Measurements from ENCODE around the gene RENBP.

The RENBP gene

DNA sequence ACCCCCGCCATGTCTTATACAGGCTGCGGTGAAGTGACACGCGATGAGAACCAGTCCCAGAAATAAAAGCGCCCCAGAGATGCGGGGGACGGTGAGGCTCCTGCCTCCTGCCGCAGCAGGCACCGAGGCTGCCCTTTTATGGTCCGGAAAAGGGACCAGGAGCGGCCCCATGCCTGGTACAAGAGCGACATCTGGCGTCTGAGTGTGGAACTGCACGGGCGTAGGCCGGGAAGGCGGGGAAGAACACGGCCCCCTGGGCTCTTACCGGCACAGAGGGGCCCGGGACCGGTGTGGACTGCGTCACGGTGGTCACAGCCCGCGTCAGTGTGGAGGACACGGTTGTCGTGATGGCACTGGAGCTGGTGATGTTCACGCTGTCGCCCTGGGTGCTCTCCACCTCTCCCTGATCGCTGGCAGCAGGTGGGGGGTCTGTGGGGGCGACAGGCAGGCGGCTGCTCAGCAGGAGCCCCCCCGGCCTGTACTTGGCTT is 8.9 kb upstream of the RENBP start:
- peak; percentile 80 to 83 for DNase-seq

DNA sequence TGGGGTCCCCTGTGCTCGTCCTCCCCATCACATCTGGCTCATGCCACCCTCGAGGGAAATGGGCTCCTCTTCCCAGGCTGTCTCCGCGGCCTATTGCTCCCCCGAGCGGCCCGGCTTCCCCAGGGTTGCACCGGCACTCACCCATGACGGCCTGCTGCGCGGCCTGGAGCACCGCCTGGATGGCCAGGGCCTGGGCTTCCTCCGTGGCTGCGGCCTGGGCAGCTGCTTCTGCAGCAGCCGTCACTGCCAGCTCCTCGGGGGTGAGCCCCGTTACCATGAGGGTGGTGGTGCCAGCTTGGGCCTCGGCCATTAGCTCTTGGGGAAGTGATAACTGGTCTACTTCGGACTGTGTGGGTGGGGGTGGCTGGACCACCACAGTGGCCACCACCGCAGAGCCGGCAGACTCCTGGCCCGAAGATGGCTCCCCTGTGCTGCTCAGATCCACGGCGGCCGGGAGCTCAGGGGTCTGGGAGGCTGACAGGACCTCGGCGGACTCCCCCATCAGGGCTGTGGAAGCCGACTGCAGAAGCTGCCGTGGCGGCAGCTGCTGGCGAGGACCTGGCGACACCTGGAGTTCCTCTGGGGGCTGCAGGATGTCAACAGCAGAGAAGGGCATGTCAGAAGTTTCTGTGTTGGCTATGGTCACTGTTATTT is 8.1 kb upstream of the RENBP start:
- no peak for DNase-seq

DNA sequence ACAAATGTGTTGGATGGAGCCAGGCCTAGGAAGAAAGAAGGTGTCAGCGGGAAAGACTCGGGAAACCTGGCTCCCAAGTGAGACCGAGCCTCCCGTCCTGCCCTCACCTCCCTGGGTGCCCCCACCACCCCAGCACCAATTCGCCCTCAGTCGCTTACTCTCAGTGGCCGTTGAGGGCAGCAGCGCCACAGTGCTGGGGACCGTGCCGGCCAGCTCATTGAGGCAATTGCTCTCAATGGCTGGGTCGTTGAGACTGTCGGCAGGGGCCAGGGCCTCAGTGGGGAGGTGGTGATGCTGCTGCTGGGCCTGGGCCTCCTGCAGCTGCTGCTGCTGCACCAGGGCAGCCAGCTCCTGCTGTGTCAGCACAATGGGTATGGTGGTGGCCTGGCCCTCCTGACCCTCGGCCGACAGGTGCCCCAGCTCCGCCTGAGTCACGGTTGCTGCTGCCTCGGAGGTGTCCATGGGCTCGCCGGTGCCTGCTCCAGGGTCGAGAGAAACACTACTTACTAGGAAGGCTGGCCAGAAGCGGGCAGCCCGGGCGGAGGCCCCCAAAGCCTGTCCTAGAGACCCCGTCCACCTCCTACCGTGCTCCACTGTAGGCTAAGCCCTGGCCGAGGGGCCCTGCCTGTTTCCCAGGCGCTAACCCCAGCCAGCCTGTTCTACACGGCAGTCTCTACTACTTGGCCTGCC is 7.4 kb upstream of the RENBP start:
- no peak for DNase-seq

DNA sequence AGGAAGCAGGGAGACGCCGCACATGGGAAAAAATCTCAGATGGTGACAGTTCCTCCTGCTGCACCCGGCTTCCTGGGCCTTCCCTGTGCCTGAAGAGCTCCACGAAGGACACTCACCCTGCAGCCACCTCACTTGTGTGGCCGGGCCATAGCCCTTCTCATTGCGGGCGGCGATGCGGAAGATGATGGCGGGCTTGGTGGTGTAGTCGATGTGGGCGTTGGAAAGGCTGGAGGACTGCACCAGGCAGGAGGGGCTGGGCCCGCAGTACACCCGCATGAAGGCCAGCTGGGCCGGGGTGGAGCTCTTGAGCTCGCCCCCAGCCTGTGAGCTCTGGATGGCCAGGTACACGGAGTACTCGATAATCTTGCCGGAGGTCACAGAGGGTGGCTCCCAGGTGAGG is 5.7 kb upstream of the RENBP start:
- DNase-seq = no peak

DNA sequence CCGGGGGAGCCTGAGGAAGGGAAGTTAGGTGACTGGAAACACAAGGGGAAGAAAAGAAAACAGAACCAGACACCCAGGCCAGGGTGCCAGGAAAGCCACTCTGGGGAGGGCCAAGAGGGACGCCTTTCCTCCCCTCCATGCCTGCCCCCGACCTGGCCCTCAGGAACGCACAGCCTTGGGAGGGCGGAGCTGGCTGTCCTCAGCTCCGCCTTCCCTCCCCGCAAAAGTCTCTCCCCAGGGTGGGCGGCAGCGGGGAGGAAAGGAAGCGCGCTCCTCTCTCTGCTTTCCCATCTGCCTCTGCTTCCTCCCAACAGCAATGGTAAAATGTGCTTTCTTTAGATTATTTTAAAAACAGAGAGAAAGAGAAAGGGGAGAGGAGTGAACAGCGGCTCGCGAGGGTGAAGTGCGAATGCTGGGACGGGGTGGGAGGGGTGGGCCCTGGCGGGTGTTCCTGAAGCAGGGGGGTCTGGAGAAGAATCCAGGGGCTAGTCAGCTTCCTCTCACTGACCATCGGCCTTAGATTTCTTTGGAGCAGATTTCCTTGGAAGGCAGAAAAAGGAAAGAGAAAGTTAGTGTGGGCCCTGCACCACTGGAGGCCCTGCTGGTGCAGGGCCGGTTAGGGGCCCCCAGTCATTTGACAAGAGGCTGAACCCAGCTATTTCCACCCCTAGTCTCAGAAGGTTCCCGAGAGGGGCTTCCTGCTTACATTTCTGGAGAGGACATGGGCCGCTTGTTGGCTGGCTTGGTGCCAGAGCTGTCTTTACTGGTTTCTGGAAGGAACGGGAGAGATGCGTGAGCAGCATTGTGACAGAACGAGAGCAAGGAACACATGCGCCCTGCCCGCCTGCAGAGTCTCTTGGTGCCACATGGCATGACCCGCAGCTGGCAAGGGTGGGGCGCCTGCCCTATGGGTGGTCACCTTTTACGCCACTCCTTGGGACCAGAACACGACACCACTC is 4.7 kb upstream of the RENBP start:
- DNase-seq = no peak

DNA sequence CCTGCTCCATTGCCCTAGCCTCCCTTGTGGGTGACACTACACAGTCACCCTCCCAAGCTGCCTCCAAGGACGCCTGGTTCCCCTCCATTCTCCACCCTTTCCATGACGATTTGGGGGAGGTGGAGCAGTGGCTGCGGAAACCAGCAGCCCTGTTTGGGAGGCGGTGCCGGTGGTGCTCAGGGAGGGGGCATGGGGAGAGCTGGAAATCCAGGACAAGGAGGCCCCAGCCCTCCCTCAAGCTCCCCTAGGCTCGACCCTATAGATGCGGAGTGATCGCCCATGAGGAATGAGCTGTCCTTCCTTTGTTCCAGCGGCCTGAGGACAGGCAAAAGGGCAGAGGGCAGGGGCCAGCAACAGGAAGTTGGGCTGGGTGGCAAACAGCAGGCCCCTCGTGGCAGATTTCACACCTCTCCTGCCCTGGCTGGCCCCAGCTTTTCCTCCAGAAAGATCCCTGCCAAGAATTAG is 3.6 kb upstream of the RENBP start:
- DNase-seq = no peak

DNA sequence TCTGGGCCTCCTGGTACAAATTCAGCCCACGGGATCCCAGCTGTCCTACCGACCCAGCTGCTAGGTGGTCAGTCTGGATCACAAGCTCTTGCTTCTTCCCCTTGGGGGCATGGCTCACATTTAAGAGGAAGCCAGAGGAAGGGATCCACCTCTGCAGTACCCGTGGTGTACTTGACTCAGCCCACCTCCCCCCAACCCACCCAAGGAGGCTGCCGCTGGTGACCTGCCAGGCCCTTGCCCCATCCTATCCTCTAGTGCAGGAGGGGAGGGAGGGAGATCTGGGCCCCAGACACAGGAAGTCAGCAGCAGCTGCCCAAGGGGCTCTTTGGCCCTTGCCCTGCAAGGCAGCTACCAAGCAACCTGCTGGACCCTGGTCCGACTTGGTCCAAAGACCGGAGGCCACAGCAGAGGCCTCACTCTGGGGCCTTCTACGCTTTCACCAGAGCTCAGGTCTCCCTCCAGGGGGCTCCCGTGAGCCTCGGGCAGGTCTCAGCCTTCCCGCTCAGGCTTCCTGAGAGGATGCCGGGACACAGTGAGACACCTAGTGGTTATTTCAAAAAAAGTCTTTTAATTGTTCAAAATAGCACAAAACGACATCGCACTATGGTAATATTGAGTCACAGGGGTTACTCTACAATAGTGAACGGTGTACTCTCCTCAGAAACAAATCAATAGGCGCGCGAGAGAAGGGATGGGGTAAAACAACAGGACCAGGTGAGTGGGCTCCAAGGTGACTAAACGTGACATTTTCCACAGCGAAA is 2.7 kb upstream of the RENBP start:
- peak; percentile 76 to 83 for DNase-seq

DNA sequence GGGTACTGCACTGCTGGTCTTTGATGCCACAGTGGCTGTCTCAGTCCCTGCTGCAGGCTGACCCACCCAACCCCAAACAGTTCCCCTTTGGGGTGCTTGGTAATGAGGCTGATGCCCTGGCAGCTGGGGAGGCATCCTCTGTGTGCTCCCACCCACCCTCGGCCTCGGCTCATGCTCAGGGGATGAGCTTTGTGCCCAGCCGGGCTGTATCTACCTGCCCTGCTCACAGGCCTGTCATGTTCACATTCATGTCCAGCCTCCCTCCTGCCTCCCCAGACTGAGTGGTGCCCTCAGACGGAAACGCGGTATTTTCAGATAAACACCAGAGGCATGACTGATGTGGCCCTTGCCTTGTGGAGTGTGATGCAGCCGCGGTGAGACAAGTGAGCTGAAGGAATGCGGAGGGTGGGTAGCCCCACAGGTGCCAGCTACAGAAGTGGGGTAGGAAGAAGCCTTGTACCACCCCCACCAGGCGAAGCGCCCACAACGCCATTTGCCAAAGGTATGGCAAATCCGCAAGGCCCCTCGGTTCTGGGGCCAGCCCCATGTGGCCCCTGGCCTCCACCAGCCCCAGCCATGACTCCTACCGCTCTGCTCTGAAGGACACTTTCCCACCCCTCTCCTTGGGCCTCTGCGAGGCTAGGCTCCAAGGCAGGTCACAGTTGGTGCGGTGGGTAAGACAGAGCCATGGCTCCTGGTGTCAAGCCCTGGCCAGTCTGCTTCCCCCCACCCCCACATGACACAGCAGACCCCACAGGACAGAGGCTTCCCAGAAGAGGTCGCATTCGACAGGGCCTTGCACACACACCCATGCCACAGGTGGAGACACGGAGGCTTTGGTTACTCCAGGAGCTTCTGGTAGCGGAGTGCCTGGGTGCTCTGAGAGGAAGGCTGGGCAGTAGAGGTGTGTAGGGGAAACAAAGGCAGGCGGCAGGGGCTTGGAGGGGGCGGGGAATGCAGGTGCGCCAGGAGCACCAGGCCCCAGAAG is 1.8 kb upstream of the RENBP start:
- no peak for DNase-seq

DNA sequence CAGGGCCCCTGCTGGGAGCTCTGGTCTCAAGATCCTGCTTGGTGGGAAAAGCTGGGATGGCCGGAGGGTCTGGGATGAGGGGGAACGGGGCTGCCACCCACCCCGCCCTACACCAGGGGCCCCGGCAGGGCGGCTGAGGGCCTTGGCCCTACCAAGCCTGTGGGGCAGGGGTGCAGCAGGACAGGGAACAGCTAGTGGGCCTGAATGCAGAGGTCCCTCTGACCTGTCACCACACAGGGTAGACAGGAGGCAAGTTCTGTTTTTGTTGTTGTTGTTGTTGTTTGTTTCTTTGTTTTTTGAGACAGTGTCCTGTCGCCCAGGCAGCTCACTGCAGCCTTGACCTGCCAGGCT is 332 bp upstream of the RENBP start:
- DNase-seq = no peak

DNA sequence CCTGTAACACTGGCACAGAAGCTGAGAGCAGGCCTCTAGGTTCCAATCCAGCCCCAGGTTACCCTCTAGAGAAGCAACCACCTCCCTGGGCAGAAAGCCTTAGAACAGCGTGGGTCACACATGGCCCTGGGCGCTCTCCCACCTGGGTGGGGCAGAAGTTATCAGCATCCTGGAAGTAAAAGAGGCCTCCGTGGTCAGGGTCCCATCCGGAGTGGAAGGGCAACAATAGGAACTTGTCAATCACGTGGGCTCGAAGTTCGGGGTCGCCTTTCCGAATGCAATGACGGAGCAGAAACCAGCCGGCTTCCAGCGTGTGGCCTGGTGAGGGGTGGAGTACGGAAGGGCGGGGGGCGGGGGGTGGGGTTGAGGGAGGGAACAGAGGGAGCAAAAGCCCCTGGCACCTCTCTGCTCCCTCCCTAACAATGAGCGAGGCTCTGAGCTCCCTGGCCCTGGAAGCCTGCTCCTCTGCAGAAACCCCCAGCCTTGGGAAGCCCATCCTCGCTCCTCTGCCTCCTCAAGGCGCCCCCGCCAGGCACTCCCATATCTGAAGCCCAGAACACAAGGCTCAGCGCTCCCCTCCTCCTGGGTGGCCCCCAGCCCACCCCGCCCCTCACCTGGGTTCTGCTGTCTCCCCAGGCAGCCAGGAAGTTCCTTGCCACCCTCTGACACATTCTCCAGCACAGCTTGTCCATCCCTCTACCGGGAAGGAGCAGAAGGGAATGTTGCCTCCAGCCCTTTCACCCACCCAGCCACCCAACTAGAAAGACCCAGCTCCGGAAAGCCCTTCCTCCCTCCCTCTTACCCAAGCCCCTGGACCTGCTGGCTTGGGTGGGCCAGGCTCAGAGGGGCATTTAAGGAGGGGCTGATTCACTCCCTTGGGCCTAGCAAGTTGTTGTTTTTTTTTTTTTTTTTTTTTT is 2.8 kb downstream of the RENBP start:
- no peak for DNase-seq

DNA sequence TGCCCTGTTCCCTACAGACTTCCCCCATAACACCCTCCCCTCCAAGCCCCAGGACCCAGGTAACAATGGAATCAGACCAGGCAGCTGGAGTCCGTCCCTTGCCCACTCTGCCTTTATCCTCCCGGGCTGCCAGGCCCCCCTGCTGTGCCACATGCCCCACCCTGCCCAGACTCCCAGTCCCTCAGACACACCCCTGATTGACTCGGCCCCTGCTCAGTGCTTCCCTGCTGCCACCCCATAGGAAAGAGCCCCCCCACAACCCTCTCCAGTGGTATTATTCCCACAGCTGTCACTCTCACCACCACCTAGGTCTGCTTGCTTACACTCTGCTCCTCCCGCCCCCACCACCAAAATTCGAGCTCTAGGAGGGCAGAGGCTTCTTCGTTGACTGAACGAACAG is 4.9 kb downstream of the RENBP start:
- no peak for DNase-seq

DNA sequence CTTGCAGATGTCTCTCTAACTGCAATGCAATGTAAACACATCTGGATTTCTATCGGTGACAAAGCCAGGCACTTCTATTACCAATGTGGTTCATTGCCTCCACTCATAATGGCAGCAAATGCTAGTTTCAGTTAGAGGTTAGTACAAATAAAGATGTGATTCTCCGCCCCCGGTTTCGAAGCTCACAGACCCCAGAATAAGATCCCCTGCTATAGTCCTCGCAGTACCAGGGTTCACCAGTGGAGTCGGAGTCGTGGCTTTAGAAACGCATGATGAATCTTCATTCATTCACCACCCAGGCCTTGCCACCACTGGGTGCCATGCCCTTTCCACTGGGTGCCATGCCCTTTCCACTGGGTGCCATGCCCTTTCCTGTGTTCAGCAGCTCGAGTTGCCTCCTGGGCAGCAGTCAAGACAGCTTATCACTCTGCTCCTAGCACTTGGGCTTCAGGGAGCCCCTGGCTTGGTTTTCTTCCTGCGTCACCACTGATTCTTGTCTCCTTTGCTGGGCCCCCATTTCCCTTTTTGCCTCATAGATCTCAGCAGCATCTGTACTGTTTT is 6.1 kb downstream of the RENBP start:
- DNase-seq = no peak

DNA sequence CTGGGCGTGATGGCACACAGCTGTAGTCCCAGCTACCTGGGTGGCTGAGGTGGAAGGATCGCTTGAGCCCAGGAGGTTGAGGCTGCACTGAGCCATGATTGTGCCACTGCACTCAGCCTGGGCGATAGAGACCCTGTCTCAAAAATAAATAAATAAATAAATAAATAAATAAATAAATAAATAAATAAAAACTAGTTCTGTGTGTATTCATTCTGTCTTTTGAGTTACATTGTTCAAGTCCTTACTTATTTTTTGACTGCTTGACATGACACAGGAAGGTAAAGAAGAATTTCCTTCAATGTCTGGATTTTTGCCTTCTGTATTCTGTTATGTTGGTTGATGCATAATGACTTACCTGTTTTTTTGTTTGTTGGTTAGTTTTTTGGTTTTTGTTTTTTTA is 7.4 kb downstream of the RENBP start:
- no peak for DNase-seq

DNA sequence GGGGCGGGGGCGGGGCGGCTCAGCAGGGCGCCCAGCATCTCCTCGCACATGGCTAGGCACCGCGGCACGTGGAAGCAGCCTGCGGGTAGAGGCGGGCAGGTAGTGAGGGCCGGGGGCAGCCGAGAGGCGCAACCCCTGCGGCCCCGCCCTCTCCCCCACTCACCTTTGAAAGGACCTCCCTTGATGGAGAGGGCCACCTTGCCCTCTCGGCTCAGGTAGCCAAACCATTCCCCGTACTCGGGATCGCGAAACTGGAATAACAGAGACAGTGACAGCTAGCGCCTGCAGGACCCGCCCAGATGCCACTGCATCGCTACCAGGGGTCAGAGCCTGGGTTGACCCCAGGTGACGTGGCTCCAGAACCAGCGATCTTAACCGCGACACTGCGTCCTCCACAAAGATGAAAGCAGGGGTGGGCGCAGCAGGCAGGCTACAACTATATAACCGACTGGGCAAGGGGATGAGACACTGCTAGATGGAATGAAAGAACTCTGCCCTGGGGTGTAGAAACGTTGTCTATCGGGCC is 9.1 kb downstream of the RENBP start:
- no peak for DNase-seq

DNA sequence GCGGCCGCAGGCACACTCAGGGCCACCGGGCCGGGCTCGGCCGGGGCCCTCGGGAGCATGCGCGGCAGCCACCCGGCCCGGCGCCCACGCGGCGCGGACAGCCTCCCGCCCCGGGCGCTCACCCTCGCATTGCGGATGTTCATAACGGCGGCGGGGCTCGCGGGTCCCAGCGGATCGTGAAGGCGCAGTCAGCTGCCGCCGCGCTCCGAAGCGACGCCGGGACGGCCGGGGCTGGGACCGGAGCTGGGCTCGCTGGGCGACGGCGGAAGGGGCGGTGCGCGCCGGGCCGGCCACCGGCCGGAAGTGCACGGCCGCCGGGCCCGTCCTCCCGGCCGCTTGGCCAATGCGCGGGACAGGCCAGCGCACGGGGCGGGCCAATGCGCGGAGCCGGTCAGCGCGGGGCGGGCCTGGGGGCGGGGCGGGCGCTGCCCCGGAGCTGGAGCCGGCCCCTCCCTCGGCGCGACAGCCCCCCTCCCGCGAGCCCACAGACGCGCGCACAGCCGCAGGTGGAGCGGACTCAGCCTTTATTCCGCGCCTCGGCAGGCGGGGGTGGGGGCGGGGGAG is 9.6 kb downstream of the RENBP start, which contains the start of gene NAA10:
NAA10 (minus strand) TSS at position 276 of the 564 bp plus-strand sequence; CDS start at position 143, 133 bp downstream.
- DNase-seq = peak; percentile 61 to 66

DNA sequence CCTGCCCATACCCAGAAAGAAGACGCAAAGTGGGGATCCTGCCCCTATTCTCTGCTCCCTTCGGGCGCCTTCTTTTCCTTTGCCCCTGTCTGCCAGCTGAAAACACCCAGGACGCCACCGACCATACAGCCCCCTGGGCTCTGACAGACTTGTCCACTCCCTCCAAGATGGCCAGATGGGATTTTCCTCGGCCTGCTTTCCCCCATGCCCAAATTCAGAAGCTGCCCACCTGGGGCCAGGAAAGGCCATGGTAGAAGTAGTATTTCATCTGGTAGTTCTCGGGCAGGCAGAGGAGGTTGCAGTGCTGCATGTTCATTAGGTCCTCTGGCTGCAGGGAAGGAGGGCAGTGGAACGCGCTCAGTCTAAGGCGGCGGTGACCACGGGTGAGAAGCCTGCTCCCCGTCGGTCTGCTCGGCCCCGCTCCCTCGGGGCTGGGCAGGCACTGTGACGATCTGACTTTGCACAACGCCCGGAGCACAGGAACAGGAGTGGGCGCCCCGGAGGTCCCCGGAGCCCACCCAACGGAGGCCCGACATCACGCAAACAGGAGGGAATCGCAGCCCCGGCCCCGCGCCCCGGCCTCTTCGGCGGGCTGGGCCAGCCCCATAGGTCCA is 10.2 kb downstream of the RENBP start:
- DNase-seq = no peak

DNA sequence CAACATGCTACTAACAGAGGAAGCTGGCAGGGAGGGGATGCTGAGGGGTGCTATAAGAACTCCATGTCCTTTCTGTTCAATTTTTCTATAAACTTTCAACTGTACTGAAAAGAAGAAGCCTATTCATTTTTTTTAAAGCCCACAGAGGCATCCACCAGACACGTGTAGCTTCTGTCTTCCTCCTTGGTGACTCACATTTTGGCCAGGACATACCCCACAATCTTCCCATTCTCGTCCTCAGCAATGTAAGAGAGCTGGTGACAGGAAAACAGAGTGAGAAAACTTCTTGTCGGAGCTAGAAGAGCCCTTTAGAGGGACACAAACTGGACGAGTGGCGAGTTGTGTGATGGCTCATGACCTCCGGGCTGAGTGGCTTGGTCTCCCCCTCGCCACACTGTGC is 10.7 kb downstream of the RENBP start:
- no peak for DNase-seq

DNA sequence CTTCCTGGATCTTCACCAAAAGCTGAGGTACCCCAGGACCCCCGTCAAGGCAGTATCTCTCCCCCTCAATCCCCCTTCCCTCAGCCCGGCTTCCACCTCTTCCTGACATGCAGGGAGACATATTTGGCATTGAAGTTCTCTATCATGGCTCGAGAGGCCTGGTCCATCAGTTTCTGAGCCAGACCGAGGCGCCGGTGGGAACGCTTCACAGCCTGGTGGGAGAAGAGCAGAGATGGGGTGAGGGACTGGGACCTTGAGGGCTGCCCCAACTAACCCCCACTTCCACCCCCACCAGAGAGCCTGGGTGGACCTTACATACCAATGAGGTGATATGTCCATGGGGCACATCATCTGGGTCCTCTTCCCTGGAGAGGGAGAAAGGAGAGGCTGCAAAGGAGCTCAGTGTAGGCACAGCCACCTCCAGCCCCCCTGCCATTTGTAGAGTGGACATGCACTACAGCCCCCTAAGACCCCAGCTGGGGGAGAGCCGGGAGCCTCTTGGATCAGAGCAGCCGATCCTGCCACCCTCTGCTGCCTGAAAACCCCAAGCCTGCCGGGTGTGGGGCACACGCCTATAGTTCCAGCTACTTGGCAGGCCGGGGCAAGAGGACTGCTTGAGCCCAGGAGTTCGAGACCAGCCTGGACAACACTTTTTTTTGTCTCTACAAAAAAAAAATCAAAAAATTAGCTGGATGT is 12.1 kb downstream of the RENBP start:
- no peak for DNase-seq

Measured in activated CD4-positive, alpha-beta T cell treated with anti-CD3 and anti-CD28 coated beads, Interleukin-2, amount 50 U/mL, for 48 hours (primary cell).